ENCODE results near the gene ZNF304. TPM values are rescaled to one million over a fixed set of nuclear protein-coding genes. Genes with fewer than 3 reads are reported as not detected.

The ZNF304 gene
- total and polyA plus RNA-seq, 2 of the 13 experiments (the other 11 are each of a cell fraction or from before 2014, with no cell fraction given), result 3.4 to 8.0 TPM

GRCh38 chr19:57389730-57390598 is 38.9 kb downstream of the ZNF304 start, which contains the start of gene ZNF548 (continued):
- 0 out of 2 replicates have a peak, but pooled peaks have one; percentile 42 for TF ChIP-seq ZSCAN31 (CRISPR knock-in tag; IDR thresholded peaks at IDR 0.05; ENCODE audit: low read depth)
- TF ChIP-seq ZNF431 (CRISPR knock-in tag; IDR thresholded peaks at IDR 0.05; ENCODE audit: borderline replicate concordance, low read depth), result no peak
- no peak for TF ChIP-seq HNF1A (IDR thresholded peaks at IDR 0.05; ENCODE audit: low read depth)
- 0 out of 2 replicates have a peak, but pooled peaks have one; percentile 14 for TF ChIP-seq HNF1A (CRISPR knock-in tag; IDR thresholded peaks at IDR 0.05; ENCODE audit: borderline replicate concordance)
- peak; percentile 62 for TF ChIP-seq RXRA (CRISPR knock-in tag; IDR thresholded peaks at IDR 0.05)
- no peak for TF ChIP-seq CENPT (CRISPR knock-in tag; IDR thresholded peaks at IDR 0.05; ENCODE audit: low read depth)
- TF ChIP-seq HOXA9 (CRISPR knock-in tag; IDR thresholded peaks at IDR 0.05; ENCODE audit: borderline replicate concordance), result no peak
- no peak for TF ChIP-seq DR1 (CRISPR knock-in tag; IDR thresholded peaks at IDR 0.05)
- TF ChIP-seq, protein P1, sequence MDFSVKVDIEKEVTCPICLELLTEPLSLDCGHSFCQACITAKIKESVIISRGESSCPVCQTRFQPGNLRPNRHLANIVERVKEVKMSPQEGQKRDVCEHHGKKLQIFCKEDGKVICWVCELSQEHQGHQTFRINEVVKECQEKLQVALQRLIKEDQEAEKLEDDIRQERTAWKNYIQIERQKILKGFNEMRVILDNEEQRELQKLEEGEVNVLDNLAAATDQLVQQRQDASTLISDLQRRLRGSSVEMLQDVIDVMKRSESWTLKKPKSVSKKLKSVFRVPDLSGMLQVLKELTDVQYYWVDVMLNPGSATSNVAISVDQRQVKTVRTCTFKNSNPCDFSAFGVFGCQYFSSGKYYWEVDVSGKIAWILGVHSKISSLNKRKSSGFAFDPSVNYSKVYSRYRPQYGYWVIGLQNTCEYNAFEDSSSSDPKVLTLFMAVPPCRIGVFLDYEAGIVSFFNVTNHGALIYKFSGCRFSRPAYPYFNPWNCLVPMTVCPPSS (IDR thresholded peaks at IDR 0.05), result no peak
- TF ChIP-seq, protein P2, sequence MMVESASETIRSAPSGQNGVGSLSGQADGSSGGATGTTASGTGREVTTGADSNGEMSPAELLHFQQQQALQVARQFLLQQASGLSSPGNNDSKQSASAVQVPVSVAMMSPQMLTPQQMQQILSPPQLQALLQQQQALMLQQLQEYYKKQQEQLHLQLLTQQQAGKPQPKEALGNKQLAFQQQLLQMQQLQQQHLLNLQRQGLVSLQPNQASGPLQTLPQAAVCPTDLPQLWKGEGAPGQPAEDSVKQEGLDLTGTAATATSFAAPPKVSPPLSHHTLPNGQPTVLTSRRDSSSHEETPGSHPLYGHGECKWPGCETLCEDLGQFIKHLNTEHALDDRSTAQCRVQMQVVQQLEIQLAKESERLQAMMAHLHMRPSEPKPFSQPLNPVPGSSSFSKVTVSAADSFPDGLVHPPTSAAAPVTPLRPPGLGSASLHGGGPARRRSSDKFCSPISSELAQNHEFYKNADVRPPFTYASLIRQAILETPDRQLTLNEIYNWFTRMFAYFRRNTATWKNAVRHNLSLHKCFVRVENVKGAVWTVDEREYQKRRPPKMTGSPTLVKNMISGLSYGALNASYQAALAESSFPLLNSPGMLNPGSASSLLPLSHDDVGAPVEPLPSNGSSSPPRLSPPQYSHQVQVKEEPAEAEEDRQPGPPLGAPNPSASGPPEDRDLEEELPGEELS (CRISPR knock-in tag; IDR thresholded peaks at IDR 0.05), result no peak
- peak; percentile 59; the same call in 1 of the 2 replicates for TF ChIP-seq ZSCAN21 (CRISPR knock-in tag; IDR thresholded peaks at IDR 0.05; ENCODE audit: borderline replicate concordance)
- TF ChIP-seq KLF11 (CRISPR knock-in tag; IDR thresholded peaks at IDR 0.05), result no peak
- TF ChIP-seq MTA3 (CRISPR knock-in tag; IDR thresholded peaks at IDR 0.05), result no peak
- no peak for TF ChIP-seq ZNF780A (CRISPR knock-in tag; IDR thresholded peaks at IDR 0.05)
- TF ChIP-seq ZNF260 (CRISPR knock-in tag; IDR thresholded peaks at IDR 0.05; ENCODE audit: borderline replicate concordance, low read depth), result no peak
- TF ChIP-seq MEIS2 (CRISPR knock-in tag; IDR thresholded peaks at IDR 0.05), result no peak
- TF ChIP-seq SOX5 (CRISPR knock-in tag; IDR thresholded peaks at IDR 0.05; ENCODE audit: borderline replicate concordance), result peak; percentile 10; the same call in 1 of the 2 replicates
- TF ChIP-seq HNRNPUL1 (IDR thresholded peaks at IDR 0.05; ENCODE audit: low read depth, low read length), result no peak
- TF ChIP-seq GABPA (IDR thresholded peaks at IDR 0.05; ENCODE audit: low read depth, low read length), result peak; percentile 91
- TF ChIP-seq GABPA (CRISPR knock-in tag; IDR thresholded peaks at IDR 0.05; ENCODE audit: low read depth), result peak; percentile 98
- TF ChIP-seq RFX5 (IDR thresholded peaks at IDR 0.05; ENCODE audit: low read depth, low read length), result peak; percentile 10; the same call in 1 of the 2 replicates
- no peak for TF ChIP-seq ZNF367 (CRISPR knock-in tag; IDR thresholded peaks at IDR 0.05; ENCODE audit: borderline replicate concordance)
- TF ChIP-seq ZNF761 (CRISPR knock-in tag; conservative IDR thresholded peaks at IDR 0.05), result no peak; the same call in 1 of the 2 replicates
- no peak for TF ChIP-seq SIN3B (IDR thresholded peaks at IDR 0.05; ENCODE audit: low read length)

Data from HepG2 (cell line).